H9 (cell line): ENCODE data around the gene CHD9. TPM values are rescaled to one million over a fixed set of nuclear protein-coding genes. Genes with fewer than 3 reads are reported as not detected.

Source experiments
- DNase-seq: peaks from one replicate; pipeline ENCODE4 v3.0.0-alpha.2; 2017
- H2AFZ ChIP-seq: one replicate; pipeline ENCODE4 v1.6.1; 2013; ENCODE audit warnings: mild to moderate bottlenecking, low read length, control low read depth, moderate library complexity
- H2AK5ac ChIP-seq: 2 replicates; pipeline ENCODE4 v1.6.1; 2013; ENCODE audit warnings: low read length, control low read depth, mixed read lengths; ENCODE audit not compliant: insufficient read length
- H2BK120ac ChIP-seq: one replicate; pipeline ENCODE4 v1.6.1; 2013; ENCODE audit warnings: low read depth, mild to moderate bottlenecking, low read length, control low read depth, inconsistent platforms; ENCODE audit not compliant: poor library complexity, severe bottlenecking
- H2BK12ac ChIP-seq: 2 replicates; pipeline ENCODE4 v1.6.1; 2013; ENCODE audit warnings: low read length, control low read depth, mixed read lengths, low read depth; ENCODE audit not compliant: insufficient read length
- H2BK15ac ChIP-seq: 2 replicates; pipeline ENCODE4 v1.6.1; 2013; ENCODE audit warnings: low read depth, low read length, control low read depth
- H2BK20ac ChIP-seq: one replicate; pipeline ENCODE4 v1.6.1; 2013; ENCODE audit warnings: low read depth, mild to moderate bottlenecking, low read length, control low read depth, inconsistent platforms; ENCODE audit not compliant: poor library complexity, severe bottlenecking
- H2BK5ac ChIP-seq: 2 replicates; pipeline ENCODE4 v1.6.1; 2013; ENCODE audit warnings: low read length, control low read depth, mixed read lengths; ENCODE audit not compliant: insufficient read length
- H3K14ac ChIP-seq: 2 replicates; pipeline ENCODE4 v1.6.1; 2013; ENCODE audit warnings: low read length, control low read depth; ENCODE audit not compliant: insufficient read depth
- H3K18ac ChIP-seq: 2 replicates; pipeline ENCODE4 v1.6.1; 2013; ENCODE audit warnings: low read depth, mild to moderate bottlenecking, mixed read lengths, low read length, control low read depth; ENCODE audit not compliant: insufficient read length
- H3K23ac ChIP-seq: 2 replicates; pipeline ENCODE4 v1.6.1; 2013; ENCODE audit warnings: low read length, control low read depth, mixed read lengths, low read depth; ENCODE audit not compliant: insufficient read length
- H3K23me2 ChIP-seq: 2 replicates; pipeline ENCODE4 v1.6.1; 2013; ENCODE audit warnings: low read depth, mild to moderate bottlenecking, mixed read lengths, low read length, control low read depth; ENCODE audit not compliant: insufficient read length, poor library complexity, severe bottlenecking
- H3K27ac ChIP-seq: 2 replicates; pipeline ENCODE4 v1.5.1; 2013; ENCODE audit warnings: low read length, control low read depth, mixed read lengths, low read depth; ENCODE audit not compliant: insufficient read length
- H3K27me3 ChIP-seq: 2 replicates; pipeline ENCODE4 v1.6.1; 2013; ENCODE audit warnings: low read length, control low read depth, inconsistent platforms; ENCODE audit not compliant: insufficient read depth
- H3K4ac ChIP-seq: 2 replicates; pipeline ENCODE4 v1.6.1; 2013; ENCODE audit warnings: low read depth, mild to moderate bottlenecking, control low read depth, inconsistent platforms, low read length, moderate library complexity
- H3K4me1 ChIP-seq: 2 replicates; pipeline ENCODE4 v1.6.1; 2013; ENCODE audit warnings: low read length, control low read depth, inconsistent platforms; ENCODE audit not compliant: insufficient read depth
- H3K4me2 ChIP-seq: 2 replicates; pipeline ENCODE4 v1.6.1; 2013; ENCODE audit warnings: low read length, control low read depth, mixed read lengths; ENCODE audit not compliant: insufficient read length, insufficient read depth
- H3K56ac ChIP-seq: 2 replicates; pipeline ENCODE4 v1.6.1; 2013; ENCODE audit warnings: low read depth, mild to moderate bottlenecking, mixed read lengths, low read length, control low read depth; ENCODE audit not compliant: insufficient read length
- H3K79me1 ChIP-seq: 2 replicates; pipeline ENCODE4 v1.6.1; 2013; ENCODE audit warnings: low read depth, mild to moderate bottlenecking, moderate library complexity, low read length, control low read depth, inconsistent platforms; ENCODE audit not compliant: insufficient read depth, poor library complexity, severe bottlenecking
- H3K79me2 ChIP-seq: 2 replicates; pipeline ENCODE4 v1.6.1; 2013; ENCODE audit warnings: low read length, control low read depth, inconsistent platforms; ENCODE audit not compliant: insufficient read depth
- H3K9ac ChIP-seq: 2 replicates; pipeline ENCODE4 v1.6.1; 2013; ENCODE audit warnings: low read length, control low read depth, mixed read lengths; ENCODE audit not compliant: insufficient read length; ENCODE audit errors: extremely low read depth
- H3K9me3 ChIP-seq: one replicate; pipeline ENCODE4 v1.6.1; 2013; ENCODE audit warnings: low read depth, low read length, inconsistent platforms; ENCODE audit not compliant: control insufficient read depth
- H3T11ph ChIP-seq: one replicate; pipeline ENCODE4 v1.6.1; 2013; ENCODE audit warnings: mild to moderate bottlenecking, low read length, control low read depth, inconsistent platforms
- H4K20me1 ChIP-seq: one replicate; pipeline ENCODE4 v1.6.1; 2013; ENCODE audit not compliant: control insufficient read depth, insufficient read length, insufficient read depth
- H4K5ac ChIP-seq: 2 replicates; pipeline ENCODE4 v1.6.1; 2013; ENCODE audit warnings: low read depth, mild to moderate bottlenecking, mixed read lengths, low read length, control low read depth; ENCODE audit not compliant: insufficient read length
- H4K8ac ChIP-seq: replicated peaks from 2 replicates; pipeline ENCODE4 v1.6.1; 2013; ENCODE audit warnings: low read length, control low read depth, mixed read lengths, low read depth; ENCODE audit not compliant: insufficient read length
- H4K91ac ChIP-seq: 2 replicates; pipeline ENCODE4 v1.6.1; 2013; ENCODE audit warnings: low read depth, mild to moderate bottlenecking, moderate library complexity, mixed read lengths, low read length, control low read depth; ENCODE audit not compliant: insufficient read length
- H3K27ac Mint-ChIP-seq, 3 experiments: 2 replicates in 2 of 3; 3 replicates in 1 of 3; pipeline ENCODE4 v1.8.0; 2020 to 2021; ENCODE audit warnings: mixed read lengths in 3 of 3, mild to moderate bottlenecking in 1 of 3, moderate library complexity in 1 of 3
- H3K27me3 Mint-ChIP-seq: 2 replicates; pipeline ENCODE4 v1.8.0; 2021; ENCODE audit warnings: low read depth, mild to moderate bottlenecking, moderate library complexity, mixed read lengths
- H3K36me3 Mint-ChIP-seq, 3 experiments: 2 replicates in 2 of 3; 3 replicates in 1 of 3; pipeline ENCODE4 v1.8.0; 2020 to 2021; ENCODE audit warnings: low read depth in 3 of 3, mixed read lengths in 3 of 3; ENCODE audit not compliant: insufficient read depth in 1 of 3
- H3K4me1 Mint-ChIP-seq, 2 experiments: 2 replicates each; pipeline ENCODE4 v1.8.0; 2020; ENCODE audit warnings: mixed read lengths in 2 of 2
- H3K4me3 Mint-ChIP-seq, 2 experiments: 2 replicates in 1 of 2; 3 replicates in 1 of 2; pipeline ENCODE4 v1.8.0; 2020 to 2021; ENCODE audit warnings: mild to moderate bottlenecking in 2 of 2, mixed read lengths in 2 of 2, moderate library complexity in 1 of 2
- H3K9me3 Mint-ChIP-seq, 2 experiments: 2 replicates in 1 of 2; 3 replicates in 1 of 2; pipeline ENCODE4 v1.8.0; 2020; ENCODE audit warnings: mild to moderate bottlenecking in 2 of 2, mixed read lengths in 2 of 2, moderate library complexity in 1 of 2
- WGBS: extraction: QIAGEN DNeasy Blood & Tissue Kit; methylation state at CpG from one replicate; pipeline ENCODE4 v1.1.7; 2013; ENCODE audit warnings: missing lambda C conversion rate, low lambda C conversion rate, mixed read lengths; ENCODE audit not compliant: insufficient read length; ENCODE audit errors: extremely low coverage; 5-methylcytosine and 5-hydroxymethylcytosine counted together
- total RNA-seq: library from RNA; stranded (reverse); gene quantifications from 2 replicates; pipeline ENCODE4 v1.2.1, GENCODE V29; 2021
- TF ChIP-seq, protein P1 (sequence below): fragments of 200-600 bp; sonication (generic); conservative IDR thresholded peaks from 3 replicates; pipeline ENCODE4 v1.8.0; 2021; ENCODE audit warnings: antibody characterized with exemption, mild to moderate bottlenecking

Gene CHD9
- total RNA-seq, 1 experiment from 2014 or later, result 46.2 TPM

DNA sequence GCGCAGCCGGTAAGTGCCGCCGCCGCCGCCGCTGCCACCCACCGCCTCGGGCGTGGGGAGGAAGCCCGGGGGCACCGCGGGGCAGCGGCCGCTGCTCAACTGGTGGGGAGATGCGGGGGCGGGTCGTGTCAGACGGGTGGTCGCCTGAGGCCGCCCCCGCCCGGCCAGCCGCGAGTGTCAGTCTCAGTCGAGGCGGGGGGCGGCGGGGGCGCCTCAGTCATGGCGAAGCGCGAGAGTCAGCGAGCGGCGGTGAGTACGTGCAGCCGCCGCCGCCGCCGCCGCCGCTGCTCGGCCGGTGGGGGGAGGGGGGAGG, 76.2 kb downstream of the CHD9 start:
- H3K79me2 ChIP-seq, result no peaks in the 10 kb centered on the region
- H3K23ac ChIP-seq, result no peak overlapping the region
- Mint-ChIP-seq H3K36me3 (no peaks in the 10 kb centered on the region; a peak in 1 of 7 replicates), H3K9me3 (no peaks in the 10 kb centered on the region), H3K27me3 (no peaks in the 10 kb centered on the region), H3K4me3 (peak overlapping the region; percentile 55 to 59; a peak in 3 of 5 replicates), H3K4me1 (peaks cover 16 to 21% of the 10 kb centered on the region in 2 experiments), H3K27ac (no peak overlapping the region)
- no peak overlapping the region for H4K91ac ChIP-seq
- no CpG with 5 or more reads among the region's 46 CpGs for WGBS
- H3K4me2 ChIP-seq, result no peak overlapping the region
- H3K9me3 ChIP-seq, result no peaks in the 10 kb centered on the region
- no peak overlapping the region for H3K27ac ChIP-seq
- no peaks in the 10 kb centered on the region for H4K20me1 ChIP-seq
- no peak overlapping the region for H3K56ac ChIP-seq
- no peak overlapping the region for H3K4ac ChIP-seq
- no peak overlapping the region for H4K8ac ChIP-seq
- no peak overlapping the region for H2BK12ac ChIP-seq
- H3K23me2 ChIP-seq, result peaks cover 7% of the 10 kb centered on the region
- no peak overlapping the region for H3K14ac ChIP-seq
- no peak overlapping the region for H2BK5ac ChIP-seq
- no peak overlapping the region for H2AK5ac ChIP-seq
- H3K9ac ChIP-seq, result no peak overlapping the region
- no peak overlapping the region for H2BK120ac ChIP-seq
- H3T11ph ChIP-seq, result no peak overlapping the region
- H4K5ac ChIP-seq, result no peak overlapping the region
- H3K79me1 ChIP-seq, result no peaks in the 10 kb centered on the region
- H3K18ac ChIP-seq, result no peak overlapping the region
- H3K27me3 ChIP-seq, result no peaks in the 10 kb centered on the region
- no peaks in the 10 kb centered on the region for H3K4me1 ChIP-seq
- no peak overlapping the region for H2BK15ac ChIP-seq
- no peak for DNase-seq
- H2AFZ ChIP-seq, result no peak overlapping the region
- H2BK20ac ChIP-seq, result no peak overlapping the region
- TF ChIP-seq, protein P1, sequence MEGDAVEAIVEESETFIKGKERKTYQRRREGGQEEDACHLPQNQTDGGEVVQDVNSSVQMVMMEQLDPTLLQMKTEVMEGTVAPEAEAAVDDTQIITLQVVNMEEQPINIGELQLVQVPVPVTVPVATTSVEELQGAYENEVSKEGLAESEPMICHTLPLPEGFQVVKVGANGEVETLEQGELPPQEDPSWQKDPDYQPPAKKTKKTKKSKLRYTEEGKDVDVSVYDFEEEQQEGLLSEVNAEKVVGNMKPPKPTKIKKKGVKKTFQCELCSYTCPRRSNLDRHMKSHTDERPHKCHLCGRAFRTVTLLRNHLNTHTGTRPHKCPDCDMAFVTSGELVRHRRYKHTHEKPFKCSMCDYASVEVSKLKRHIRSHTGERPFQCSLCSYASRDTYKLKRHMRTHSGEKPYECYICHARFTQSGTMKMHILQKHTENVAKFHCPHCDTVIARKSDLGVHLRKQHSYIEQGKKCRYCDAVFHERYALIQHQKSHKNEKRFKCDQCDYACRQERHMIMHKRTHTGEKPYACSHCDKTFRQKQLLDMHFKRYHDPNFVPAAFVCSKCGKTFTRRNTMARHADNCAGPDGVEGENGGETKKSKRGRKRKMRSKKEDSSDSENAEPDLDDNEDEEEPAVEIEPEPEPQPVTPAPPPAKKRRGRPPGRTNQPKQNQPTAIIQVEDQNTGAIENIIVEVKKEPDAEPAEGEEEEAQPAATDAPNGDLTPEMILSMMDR, result no peak
